Hematopoietic multipotent progenitor cell treated with erythropoietin and hydrocortisone succinate and interleukin-3 and kit ligand, for 8 days (in vitro differentiated cells): ENCODE measurements around the gene KIF9.
"Not testable (repeated sequence)": the region's sequence is repeated elsewhere in the genome, so short reads cannot be mapped to it uniquely, and the experiment has no call there.

ENCODE experiments used
- DNase-seq: peaks from one replicate; pipeline ENCODE4 v3.0.0-alpha.2; 2015

KIF9 gene

GRCh38 chr3:47294392-47294791, 11.8 kb upstream of the KIF9 start:
- DNase-seq = no peak

- DNase-seq = no peak
These were observed 11.2 kb upstream of the KIF9 start for GRCh38 chr3:47293822-47294221.

GRCh38 chr3:47291754-47292420, 9.3 kb upstream of the KIF9 start:
- not testable (repeated sequence) for DNase-seq

GRCh38 chr3:47291158-47291753, 8.7 kb upstream of the KIF9 start:
- peak; percentile 56 for DNase-seq

- DNase-seq = no peak
These were observed 6.6 kb upstream of the KIF9 start for GRCh38 chr3:47288966-47289910.

GRCh38 chr3:47283591-47284364, 1.2 kb upstream of the KIF9 start:
- DNase-seq = peak; percentile 45

GRCh38 chr3:47283193-47283537, 566 bp upstream of the KIF9 start:
- peak; percentile 26 for DNase-seq

- DNase-seq = no peak
These were observed 2.1 kb downstream of the KIF9 start for GRCh38 chr3:47280519-47280918.

- no peak for DNase-seq
These were observed 6.0 kb downstream of the KIF9 start for GRCh38 chr3:47276558-47276957.

- DNase-seq = no peak
These were observed 7.9 kb downstream of the KIF9 start for GRCh38 chr3:47274652-47275051.

GRCh38 chr3:47273564-47273963, 9.0 kb downstream of the KIF9 start:
- no peak for DNase-seq

- no peak for DNase-seq
These were observed 12.1 kb downstream of the KIF9 start for GRCh38 chr3:47270526-47270925.

- DNase-seq = no peak
These were observed 15.1 kb downstream of the KIF9 start for GRCh38 chr3:47267490-47267824.

- peak; percentile 95 for DNase-seq
These were observed 15.7 kb downstream of the KIF9 start for GRCh38 chr3:47266709-47267489.

GRCh38 chr3:47265725-47266428, 16.7 kb downstream of the KIF9 start:
- DNase-seq = no peak

GRCh38 chr3:47265008-47265407, 17.6 kb downstream of the KIF9 start:
- DNase-seq = no peak

GRCh38 chr3:47261301-47261700, 21.3 kb downstream of the KIF9 start:
- DNase-seq = no peak

- no peak for DNase-seq
These were observed 22.0 kb downstream of the KIF9 start for GRCh38 chr3:47260605-47261004.

- DNase-seq = no peak
These were observed 23.5 kb downstream of the KIF9 start for GRCh38 chr3:47259114-47259513.

GRCh38 chr3:47256331-47256730, 26.3 kb downstream of the KIF9 start:
- DNase-seq = not testable (repeated sequence)

- peak; percentile 10 for DNase-seq
These were observed 30.9 kb downstream of the KIF9 start for GRCh38 chr3:47251689-47252088.

GRCh38 chr3:47251085-47251484, 31.5 kb downstream of the KIF9 start:
- not testable (repeated sequence) for DNase-seq
